DND-41 (cell line): Measurements from ENCODE around the gene RALGAPA2.

Experiments used
- ATAC-seq: fragments of 200-7000 bp; cut with Tn5 transposase; 3 replicates; pipeline ENCODE4 v1.9.1; 2021; ENCODE audit warnings: low read depth; ENCODE audit not compliant: insufficient read depth
- DNase-seq: peaks from one replicate; pipeline ENCODE4 v3.0.0-alpha.2; 2020
- H2AFZ ChIP-seq: 2 replicates; pipeline ENCODE4 v1.6.0; 2012; ENCODE audit warnings: low read depth, low read length
- H3K27ac ChIP-seq: 2 replicates; pipeline ENCODE4 v1.5.1; 2012; ENCODE audit warnings: low read length, inconsistent platforms
- H3K27me3 ChIP-seq: fragments of 200-600 bp; sonication (generic); 2 replicates; pipeline ENCODE4 v1.6.0; 2012; ENCODE audit warnings: low read length, mild to moderate bottlenecking, inconsistent platforms; ENCODE audit not compliant: insufficient read depth, poor library complexity
- H3K36me3 ChIP-seq: 2 replicates; pipeline ENCODE4 v1.5.1; 2012; ENCODE audit warnings: low read length, inconsistent platforms; ENCODE audit not compliant: insufficient read depth
- H3K4me1 ChIP-seq: 2 replicates; pipeline ENCODE4 v1.5.1; 2012; ENCODE audit warnings: mild to moderate bottlenecking, low read length; ENCODE audit not compliant: insufficient read depth
- H3K4me2 ChIP-seq: 2 replicates; pipeline ENCODE4 v1.6.0; 2012; ENCODE audit warnings: mild to moderate bottlenecking, moderate library complexity, low read length, inconsistent platforms; ENCODE audit not compliant: insufficient read depth
- H3K4me3 ChIP-seq, 2 experiments: fragments of 200-600 bp in 1 of 2; shearing (Covaris generic) in 1 of 2; 2 replicates each; pipeline ENCODE4 v1.5.1; 2012 to 2016; ENCODE audit warnings: inconsistent platforms in 2 of 2, low read length in 2 of 2, mild to moderate bottlenecking in 2 of 2, low read depth in 1 of 2, moderate library complexity in 1 of 2
- H3K79me2 ChIP-seq: 2 replicates; pipeline ENCODE4 v1.6.0; 2012; ENCODE audit warnings: low read length, inconsistent platforms; ENCODE audit not compliant: insufficient read depth
- H3K9ac ChIP-seq: 2 replicates; pipeline ENCODE4 v1.6.0; 2012; ENCODE audit warnings: low read depth, mild to moderate bottlenecking, inconsistent platforms, low read length, moderate library complexity
- H3K9me3 ChIP-seq: 2 replicates; pipeline ENCODE4 v1.5.1; 2012; ENCODE audit warnings: low read length, moderate library complexity, mild to moderate bottlenecking, inconsistent platforms; ENCODE audit not compliant: insufficient read depth, severe bottlenecking
- H4K20me1 ChIP-seq: 2 replicates; pipeline ENCODE4 v1.6.0; 2012; ENCODE audit warnings: low read length; ENCODE audit not compliant: insufficient read depth
- CTCF ChIP-seq: IDR thresholded peaks from 2 replicates; pipeline ENCODE4 v1.5.1; 2012; ENCODE audit warnings: borderline replicate concordance, low read length, moderate library complexity, mild to moderate bottlenecking; ENCODE audit not compliant: poor library complexity, severe bottlenecking; ENCODE audit errors: extremely low read depth
- EZH2 ChIP-seq: IDR thresholded peaks from 3 replicates; pipeline ENCODE4 v1.6.1; 2012; ENCODE audit warnings: borderline replicate concordance, low read depth, mild to moderate bottlenecking, moderate library complexity, low read length, inconsistent platforms; ENCODE audit not compliant: severe bottlenecking

The RALGAPA2 gene

GRCh38 chr20:20353576-20353975 is 358.9 kb downstream of the RALGAPA2 start:
- no peak overlapping the region for H2AFZ ChIP-seq

GRCh38 chr20:20344476-20344875 is 368.0 kb downstream of the RALGAPA2 start:
- DNase-seq = no peak

More at GRCh38 chr20:20353576-20353975, 358.9 kb downstream of the RALGAPA2 start:
- Histone ChIP-seq H3K4me1 (no peaks in the 10 kb centered on the region), H3K79me2 (no peaks in the 10 kb centered on the region), H4K20me1 (no peaks in the 10 kb centered on the region), H3K9ac (no peak overlapping the region), H3K27me3 (no peaks in the 10 kb centered on the region), H3K4me2 (no peak overlapping the region), H3K36me3 (no peaks in the 10 kb centered on the region), H3K27ac (no peak overlapping the region), H3K9me3 (peaks cover 10% of the 10 kb centered on the region), H3K4me3 (no peak overlapping the region)
- DNase-seq (no peak), ATAC-seq (no peak)
- no peak for TF ChIP-seq EZH2
- TF ChIP-seq CTCF = no peak

GRCh38 chr20:20343932-20344331 is 368.5 kb downstream of the RALGAPA2 start:
- H3K9ac ChIP-seq = no peak overlapping the region
- H3K27ac ChIP-seq = no peak overlapping the region
- no peaks in the 10 kb centered on the region for H3K79me2 ChIP-seq
- H2AFZ ChIP-seq = no peak overlapping the region
- H3K27me3 ChIP-seq = no peaks in the 10 kb centered on the region
- no peak for ATAC-seq
- TF ChIP-seq EZH2 (no peak), CTCF (no peak)
- H3K4me3 ChIP-seq = no peak overlapping the region
- no peak for DNase-seq
- H3K9me3 ChIP-seq = no peaks in the 10 kb centered on the region
- H3K36me3 ChIP-seq = no peaks in the 10 kb centered on the region
- H3K4me1 ChIP-seq = no peaks in the 10 kb centered on the region
- H4K20me1 ChIP-seq = no peaks in the 10 kb centered on the region
- H3K4me2 ChIP-seq = no peak overlapping the region

More at GRCh38 chr20:20344476-20344875, 368.0 kb downstream of the RALGAPA2 start:
- Histone ChIP-seq H2AFZ (no peak overlapping the region), H3K4me3 (no peak overlapping the region), H4K20me1 (no peaks in the 10 kb centered on the region), H3K79me2 (no peaks in the 10 kb centered on the region), H3K36me3 (no peaks in the 10 kb centered on the region), H3K9ac (no peak overlapping the region), H3K4me1 (no peaks in the 10 kb centered on the region), H3K4me2 (no peak overlapping the region), H3K27me3 (no peaks in the 10 kb centered on the region), H3K9me3 (no peaks in the 10 kb centered on the region), H3K27ac (no peak overlapping the region)
- no peak for ATAC-seq
- TF ChIP-seq EZH2 (no peak), CTCF (no peak)
